HL-60 (cell line): ENCODE measurements around the gene PJA1.

ENCODE experiments used
- DNase-seq, 2 experiments: peaks; one replicate each; pipeline ENCODE4 v3.0.0-alpha.2; 2010 to 2020; ENCODE audit warnings: low read depth in 1 of 2, low spot score in 1 of 2
- H3K27ac ChIP-seq: fragments of 250-450 bp; sonication (Bioruptor Pico); replicated peaks from 2 replicates; pipeline ENCODE4 v1.5.1; 2020; ENCODE audit warnings: mild to moderate bottlenecking, moderate library complexity
- H3K27me3 ChIP-seq: fragments of 250-450 bp; sonication (Bioruptor Pico); 2 replicates; pipeline ENCODE4 v1.5.1; 2021; ENCODE audit warnings: mild to moderate bottlenecking, moderate library complexity; ENCODE audit not compliant: insufficient read depth, poor library complexity, severe bottlenecking
- H3K4me3 ChIP-seq: replicated peaks from 2 replicates; pipeline ENCODE4 v1.5.1; 2011; ENCODE audit warnings: mild to moderate bottlenecking, control low read depth, low read length; ENCODE audit not compliant: insufficient read depth
- CTCF ChIP-seq: IDR thresholded peaks from one replicate; pipeline ENCODE4 v1.5.1; 2011; ENCODE audit warnings: low read length, control low read depth, inconsistent platforms; ENCODE audit not compliant: insufficient read depth
- GABPA ChIP-seq: IDR thresholded peaks from 2 replicates; pipeline ENCODE4 v1.6.1; 2012; ENCODE audit warnings: low read depth
- POLR2AphosphoS5 ChIP-seq: IDR thresholded peaks from 2 replicates; pipeline ENCODE4 v1.6.1; 2012; ENCODE audit warnings: low read depth
- REST ChIP-seq: IDR thresholded peaks from 2 replicates; pipeline ENCODE4 v1.6.1; 2012; ENCODE audit warnings: low read depth; ENCODE audit not compliant: insufficient replicate concordance
- SPI1 ChIP-seq: IDR thresholded peaks from 2 replicates; pipeline ENCODE4 v1.6.1; 2012; ENCODE audit warnings: low read depth, mild to moderate bottlenecking, borderline replicate concordance

PJA1 gene

GRCh38 chrX:69161371-69161770 is 3.9 kb downstream of the PJA1 start:
- Histone ChIP-seq H3K27me3 (no peaks in the 10 kb centered on the region), H3K27ac (no peak overlapping the region), H3K4me3 (no peak overlapping the region)
- no peak for DNase-seq
- TF ChIP-seq GABPA (no peak), CTCF (no peak), REST (no peak), SPI1 (no peak), POLR2AphosphoS5 (no peak)

GRCh38 chrX:69158166-69158980 is 6.9 kb downstream of the PJA1 start:
- H3K27ac ChIP-seq: no peak overlapping the region
- no peak for TF ChIP-seq SPI1
- no peak for TF ChIP-seq CTCF
- no peak for TF ChIP-seq POLR2AphosphoS5
- TF ChIP-seq REST: no peak
- TF ChIP-seq GABPA: no peak
- H3K4me3 ChIP-seq: no peak overlapping the region
- DNase-seq: peak in 1 of 2 experiments; percentile 30
- H3K27me3 ChIP-seq: no peaks in the 10 kb centered on the region

GRCh38 chrX:69156638-69157037 is 8.6 kb downstream of the PJA1 start:
- H3K27me3 ChIP-seq: no peaks in the 10 kb centered on the region
- no peak for DNase-seq
- TF ChIP-seq GABPA: no peak
- TF ChIP-seq CTCF: no peak
- TF ChIP-seq REST: no peak
- no peak for TF ChIP-seq POLR2AphosphoS5
- TF ChIP-seq SPI1: no peak
- no peak overlapping the region for H3K27ac ChIP-seq
- H3K4me3 ChIP-seq: no peak overlapping the region
